B cell (primary cell): ENCODE results near the gene CERCAM.

Experiments
- CTCF ChIP-seq: fragments of 200-600 bp; IDR thresholded peaks from one replicate; pipeline ENCODE4 v1.8.0; 2022; ENCODE audit warnings: antibody characterized with exemption, mild to moderate bottlenecking
- EZH2 ChIP-seq: IDR thresholded peaks from 2 replicates; pipeline ENCODE4 v1.6.1; 2012; ENCODE audit warnings: borderline replicate concordance, low read depth, mild to moderate bottlenecking, moderate library complexity, low read length; ENCODE audit not compliant: insufficient read depth, poor library complexity, severe bottlenecking

- TF ChIP-seq EZH2, result no peak
- no peak for TF ChIP-seq CTCF
Measured at GRCh38 chr9:128482186-128482585, 61.5 kb downstream of the CERCAM start.
